GM12878 (cell line): ENCODE results near the gene ENDOG. TPM values are rescaled to one million over a fixed set of nuclear protein-coding genes. Genes with fewer than 3 reads are reported as not detected.

Experiments
- POLR2AphosphoS2 ChIP-seq: IDR thresholded peaks from 2 replicates; pipeline ENCODE4 v1.6.1; 2011; ENCODE audit warnings: low read depth, mild to moderate bottlenecking, low read length, improper control_type of control experiment, moderate library complexity
- ZBTB11 ChIP-seq: fragments of 450-650 bp; formaldehyde crosslinking; IDR thresholded peaks from 2 replicates; pipeline ENCODE4 v1.5.0; 2022; ENCODE audit warnings: mild to moderate bottlenecking, missing genetic modification characterization
- ZNF592 ChIP-seq: fragments of 450-650 bp; IDR thresholded peaks from 2 replicates; pipeline ENCODE4 v1.6.1; 2017; ENCODE audit warnings: mild to moderate bottlenecking, moderate library complexity
- polyA plus RNA-seq, 11 experiments: library from polyadenylated mRNA; depleted of rRNA in 4 of 11; unstranded in 6 of 11; stranded (reverse) in 5 of 11; fragments of >200 nt; fragmentation: Nextera tagmentation in 4 of 11; fragmentation: Illumina TruSeq in 1 of 11; extraction: Ambion mirVana in 4 of 11; extraction: Trizol in 1 of 11; gene quantifications; 1 replicate in 1 of 11; 2 replicates in 10 of 11; pipeline versions ENCODE4 v1.2.1 to v1.2.3, GENCODE V29; 2011 to 2016; ENCODE audit warnings: inconsistent platforms in 2 of 11, missing spikeins in 2 of 11, low read depth in 1 of 11
- total RNA-seq, 4 experiments: library from RNA; depleted of rRNA in 3 of 4; stranded (reverse); fragments of >200 nt in 3 of 4; fragmentation: Illumina TruSeq in 1 of 4; extraction: Trizol in 1 of 4; gene quantifications; 2 replicates each; pipeline versions ENCODE4 v1.2.1 to v1.2.3, GENCODE V29; 2013 to 2021

Gene ENDOG
- total and polyA plus RNA-seq, 10 of the 15 experiments (the other 5 are each of a cell fraction or from before 2014, with no cell fraction given), result 0.84 to 29.2 (median 9.0) TPM

- TF ChIP-seq ZNF592, result no peak
- no peak for TF ChIP-seq POLR2AphosphoS2
- no peak for TF ChIP-seq ZBTB11 (CRISPR knock-in tag)
Observed at GRCh38 chr9:128845186-128845931, 27.1 kb downstream of the ENDOG start (continued).
